Measurements from ENCODE around the gene PRX.
"Not testable (repeated sequence)": the region's sequence is repeated elsewhere in the genome, so short reads cannot be mapped to it uniquely, and the experiment has no call there.

Gene PRX

DNA sequence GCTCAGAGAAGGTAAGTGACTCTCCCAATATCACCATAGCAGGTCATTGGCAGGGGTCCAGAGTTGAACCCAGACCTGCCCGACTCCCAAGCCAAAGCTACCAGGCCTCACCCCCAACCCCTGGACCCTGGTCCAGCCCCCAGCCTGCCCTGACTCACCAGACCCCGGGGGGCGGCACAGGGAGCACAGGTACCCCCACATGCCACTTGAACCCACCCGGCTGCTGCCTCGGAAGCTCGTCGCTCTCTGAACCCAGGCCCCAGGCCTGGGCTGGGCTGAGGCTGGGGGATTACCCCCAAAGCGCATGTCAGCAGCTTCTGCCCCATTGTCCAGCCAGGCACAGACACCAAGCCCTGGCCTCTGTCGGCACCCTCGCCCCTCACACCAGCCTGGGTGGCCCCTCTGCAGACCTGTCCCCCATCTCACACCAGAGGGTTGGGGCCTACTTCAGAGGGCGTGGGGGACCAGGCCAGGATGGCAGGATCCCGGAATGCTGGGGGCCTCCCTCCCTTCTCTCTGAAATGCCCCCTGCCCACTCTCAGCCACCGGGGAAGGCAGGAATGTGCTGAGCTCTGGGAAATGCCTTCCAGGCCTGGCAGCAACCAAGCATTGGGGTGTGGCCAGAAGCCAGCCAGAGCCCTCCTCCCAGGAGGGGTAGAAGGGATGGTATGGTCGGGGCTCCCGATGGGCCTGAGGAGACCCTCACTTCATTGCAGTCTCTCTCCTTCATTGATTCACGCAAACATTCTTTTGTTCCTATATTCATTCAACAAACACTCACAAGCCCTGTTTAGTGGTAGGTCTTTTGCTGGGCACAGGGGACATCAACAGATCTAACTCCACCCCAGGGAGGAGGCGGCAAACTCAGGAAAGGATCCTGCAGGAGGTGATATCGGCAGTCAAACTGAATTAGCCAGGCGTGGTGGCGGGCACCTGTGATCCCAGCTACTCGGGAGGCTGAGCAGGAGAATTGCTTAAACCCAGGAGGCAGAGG lies 1.7 kb upstream of the PRX start:
- DNase-seq (ENCODE audit: low read depth in 3 of 3, low spot score in 1 of 3) = no peak

DNA sequence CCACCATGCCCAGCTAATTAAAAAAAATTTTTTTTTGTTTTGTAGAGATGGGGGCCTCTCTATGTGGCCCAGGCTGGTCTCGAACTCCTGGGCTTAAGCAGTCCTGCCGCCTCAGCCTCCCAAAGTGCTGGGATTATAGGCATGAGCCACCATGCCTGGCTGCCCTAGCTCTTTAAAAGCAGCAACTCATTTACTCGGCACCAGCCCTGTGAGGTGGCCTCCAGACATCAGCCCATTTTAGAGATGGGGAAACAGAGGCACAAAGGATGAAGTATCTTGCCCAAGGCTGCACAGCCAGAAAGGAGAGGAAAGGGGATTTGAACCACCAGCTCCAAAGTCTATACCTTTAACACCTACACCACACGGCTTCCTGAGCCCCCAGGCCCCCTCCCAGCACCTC lies 312 bp downstream of the PRX start:
- DNase-seq (ENCODE audit: low read depth in 3 of 3, low spot score in 1 of 3) = no peak

DNA sequence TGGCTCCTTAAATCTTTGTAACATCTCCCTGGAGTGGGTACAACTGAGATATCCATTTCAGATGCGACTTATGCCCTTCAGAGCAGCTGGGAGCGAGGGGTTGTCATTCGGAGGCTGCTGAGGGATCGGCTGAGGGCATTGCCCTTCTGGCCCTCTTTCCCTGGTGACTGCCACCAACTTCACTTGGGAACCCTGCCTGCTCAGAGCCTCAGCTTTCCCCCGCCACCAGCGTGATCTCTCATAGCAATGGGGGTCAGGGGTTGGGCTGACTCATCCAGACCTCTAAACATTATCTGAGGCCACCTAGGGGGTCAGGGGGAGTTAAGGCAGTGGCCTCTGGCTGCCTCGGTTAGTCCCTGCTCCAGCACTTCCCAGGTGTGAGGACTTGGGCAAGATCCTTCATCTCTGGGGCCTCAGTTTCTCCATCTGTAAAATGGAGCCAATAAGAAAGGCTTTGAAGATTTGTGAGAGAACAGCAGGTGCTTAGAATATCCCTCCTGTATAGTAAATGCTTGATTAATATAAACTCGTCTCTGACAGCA lies 1.1 kb downstream of the PRX start:
- DNase-seq (ENCODE audit: low read depth in 3 of 3, low spot score in 1 of 3) = no peak

DNA sequence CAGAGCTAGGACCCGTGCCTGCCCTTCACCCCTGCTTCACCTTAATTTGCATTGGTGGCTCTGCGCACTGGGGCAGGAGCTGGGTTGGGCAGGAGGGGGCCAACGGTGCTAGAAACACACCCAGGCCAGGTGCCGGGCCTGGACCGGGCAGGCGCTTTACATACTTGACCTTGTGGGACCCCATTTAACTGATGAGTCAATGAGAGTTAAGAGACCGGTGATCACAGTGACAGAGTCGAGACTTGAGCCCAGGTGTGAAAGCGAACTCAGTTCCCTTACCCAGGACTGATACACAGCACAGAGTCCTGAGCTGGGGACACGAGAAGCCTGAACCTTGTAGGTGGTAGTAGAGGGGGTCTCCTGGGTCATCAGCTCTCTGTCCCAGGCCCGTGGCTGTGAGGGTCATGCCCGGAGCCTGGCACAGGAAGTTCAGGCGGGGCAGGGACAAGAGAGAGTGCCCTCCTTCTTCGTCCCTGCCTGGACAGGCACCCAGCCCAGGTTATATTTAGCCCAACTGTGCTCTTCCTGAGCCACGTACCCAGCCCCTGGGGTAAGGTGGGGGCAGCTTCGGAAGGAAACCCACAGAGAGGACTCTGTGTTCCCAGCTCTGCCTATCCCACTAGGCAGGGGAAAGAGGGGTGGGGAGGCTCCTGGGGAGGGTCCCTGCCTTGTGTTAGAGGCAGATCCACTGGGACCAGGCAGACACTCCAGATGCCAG lies 1.9 kb downstream of the PRX start:
- no peak for DNase-seq (ENCODE audit: low read depth in 3 of 3, low spot score in 1 of 3)

DNA sequence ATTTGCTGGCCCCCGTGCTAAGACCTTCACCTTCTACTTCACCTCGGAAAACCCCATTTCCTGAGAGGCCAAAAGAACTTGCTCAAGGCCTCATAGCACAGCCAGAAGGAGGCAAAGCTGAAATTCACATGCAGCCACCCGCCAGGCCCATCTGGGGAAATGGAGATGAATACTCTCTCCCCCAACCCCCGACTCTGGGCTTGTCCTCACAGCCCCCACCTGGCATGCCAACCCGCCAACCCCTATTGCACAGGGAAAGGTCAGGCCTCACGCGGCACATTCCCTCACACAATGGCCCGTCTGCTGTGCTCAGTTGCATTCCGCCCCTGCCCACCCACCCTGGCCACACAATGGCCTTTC lies 3.2 kb downstream of the PRX start:
- DNase-seq (ENCODE audit: low read depth in 3 of 3, low spot score in 1 of 3) = no peak

DNA sequence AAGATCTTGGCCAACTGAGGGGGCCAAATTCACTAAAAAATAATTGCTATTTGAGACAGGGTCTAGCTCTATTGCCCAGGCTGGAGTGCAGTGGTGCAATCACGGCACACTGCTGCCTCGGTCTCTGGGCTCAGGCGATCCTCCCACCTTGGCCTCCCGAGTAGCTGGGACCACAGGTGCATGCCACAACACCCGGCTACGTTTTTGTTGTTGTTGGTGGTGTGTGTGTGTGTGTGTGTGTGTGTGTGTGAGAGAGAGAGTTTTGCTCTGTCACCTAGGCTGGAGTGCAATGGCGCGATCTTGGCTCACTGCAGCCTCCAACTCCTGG lies 4.6 kb downstream of the PRX start:
- not testable (repeated sequence) for DNase-seq (ENCODE audit: low read depth in 3 of 3, low spot score in 1 of 3)

DNA sequence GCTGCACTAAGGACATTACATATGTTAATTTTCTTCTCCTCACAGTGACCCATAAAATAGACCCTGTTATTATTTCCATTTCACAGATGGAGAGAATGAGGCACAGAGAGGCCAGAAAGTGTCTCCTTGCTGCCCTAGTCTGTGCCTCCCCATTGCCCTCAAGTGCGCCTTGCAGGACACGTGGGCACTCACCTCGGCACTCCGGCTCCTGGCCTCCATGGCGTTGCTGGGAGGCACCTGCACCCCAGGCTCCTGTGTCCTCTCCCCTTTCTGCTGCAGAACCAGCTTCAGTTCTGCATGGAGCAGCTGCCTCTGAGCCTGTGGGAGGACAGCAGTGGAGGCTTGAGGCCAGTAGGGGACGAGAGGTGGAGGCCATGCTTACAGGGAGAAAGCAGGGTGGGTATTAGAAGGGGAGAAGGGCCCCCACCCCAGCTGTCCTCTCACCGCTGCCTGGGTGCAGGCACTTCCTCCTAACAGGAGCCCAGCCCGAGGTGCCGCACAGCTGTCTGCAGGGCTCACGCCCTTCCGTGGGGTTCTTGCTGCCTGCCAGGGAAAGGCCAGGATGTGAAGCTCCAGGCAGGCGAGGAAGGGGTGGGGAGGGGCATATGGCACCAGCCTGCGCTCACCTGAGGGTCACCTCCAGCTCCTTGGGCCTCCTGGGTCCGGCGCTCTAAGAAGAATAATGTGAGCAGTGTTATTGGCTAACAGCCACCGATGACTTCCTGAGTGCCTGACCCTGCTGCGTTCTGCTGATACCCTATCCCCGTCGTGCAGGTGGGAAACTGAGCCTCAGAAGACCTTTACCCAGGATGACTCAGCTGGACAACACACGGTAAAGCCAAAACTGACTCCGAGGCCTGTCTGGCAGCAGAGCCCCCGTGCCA lies 5.2 kb downstream of the PRX start:
- DNase-seq (ENCODE audit: low read depth in 3 of 3, low spot score in 1 of 3) = no peak

DNA sequence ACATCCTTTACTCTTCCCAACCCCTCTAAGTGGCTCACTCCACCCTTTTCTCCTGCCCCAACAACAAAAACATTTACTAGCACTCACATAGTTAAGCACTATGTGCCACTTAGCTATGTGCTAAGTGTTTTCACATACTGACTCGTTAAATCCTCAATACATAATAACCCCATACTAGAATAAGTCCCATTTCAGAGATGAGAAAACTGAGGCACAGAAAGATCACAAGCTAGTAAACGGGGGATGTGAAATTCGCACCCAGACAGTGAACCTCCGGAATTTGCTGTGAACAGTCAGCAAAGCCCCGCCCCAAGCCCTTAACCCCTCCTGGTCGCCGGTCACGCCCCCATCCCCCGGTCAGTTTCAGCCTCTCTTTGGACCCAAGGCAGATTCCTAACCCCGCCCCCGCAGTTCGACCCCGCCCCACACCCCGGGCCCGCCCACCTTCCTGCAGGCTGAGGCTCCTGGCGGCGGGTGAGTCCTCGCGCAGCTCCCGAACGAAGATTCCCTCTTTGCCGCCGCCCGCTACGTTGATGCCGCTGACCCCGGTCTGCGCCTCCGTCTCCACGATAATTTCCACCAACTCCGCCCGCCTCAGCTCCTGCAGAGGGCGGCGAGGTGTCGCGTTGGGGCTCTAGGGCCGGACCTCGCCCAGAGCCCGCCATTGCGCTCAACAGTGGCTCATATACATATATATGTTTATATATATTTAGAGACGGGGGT lies 9.8 kb downstream of the PRX start:
- DNase-seq (ENCODE audit: low read depth in 3 of 3, low spot score in 1 of 3) = peak; percentile 29 to 53 (median 33)

DNA sequence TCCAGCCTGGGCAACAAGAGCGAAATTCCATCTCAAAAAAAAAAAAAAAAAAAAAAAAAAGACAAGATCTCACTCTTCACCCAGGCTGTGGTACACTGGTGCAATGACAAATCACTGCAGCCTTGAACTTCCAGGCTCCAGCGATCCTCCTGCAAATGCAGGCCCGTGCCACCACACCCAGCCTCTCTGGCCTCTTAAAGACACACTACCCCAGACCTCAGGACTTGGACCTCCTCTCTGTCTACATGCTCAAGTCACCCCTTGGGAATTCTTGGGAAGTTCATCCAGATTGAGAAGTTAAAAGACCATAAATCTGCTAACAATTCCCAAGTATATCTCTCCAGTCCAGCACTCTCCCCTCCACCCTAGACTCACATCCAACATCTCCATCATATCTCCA lies 12.6 kb downstream of the PRX start:
- no peak for DNase-seq (ENCODE audit: low read depth in 3 of 3, low spot score in 1 of 3)

DNA sequence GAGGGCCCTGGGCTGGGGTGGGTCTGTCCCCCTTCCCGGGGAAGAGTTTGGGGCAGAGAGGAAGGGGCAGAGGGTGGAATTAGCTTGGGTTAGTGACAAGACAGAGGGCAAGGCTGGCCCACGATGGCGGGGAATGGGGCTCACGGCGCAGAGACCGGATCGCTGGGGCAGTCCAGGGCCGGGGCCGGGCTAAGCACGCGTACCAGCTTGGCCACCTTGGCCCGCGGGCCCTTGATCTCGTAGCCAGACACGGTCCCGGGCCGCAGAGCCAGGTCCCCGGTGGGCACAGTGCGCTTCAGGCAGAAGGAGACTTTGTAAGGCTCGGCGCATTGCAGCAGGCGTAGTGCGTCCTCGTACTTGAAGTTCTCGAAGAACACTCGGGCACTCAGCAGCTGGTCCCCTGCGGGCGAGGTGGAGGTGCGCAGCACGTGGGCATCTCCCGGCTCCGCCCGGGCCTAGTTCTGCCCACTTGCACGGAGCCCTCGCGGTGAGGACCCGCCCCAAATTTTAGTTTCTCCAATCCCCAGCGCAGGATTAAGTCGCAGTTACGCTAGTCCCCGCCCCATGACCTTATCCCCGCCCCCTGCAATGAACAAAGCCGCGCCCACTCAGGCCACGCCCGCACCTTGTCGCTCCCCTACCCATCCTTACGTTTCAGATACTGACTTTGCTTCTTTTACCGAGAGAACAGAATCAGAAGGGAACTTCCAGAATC lies 14.6 kb downstream of the PRX start:
- DNase-seq (ENCODE audit: low read depth in 3 of 3, low spot score in 1 of 3) = peak; percentile 6 to 60 (median 13)

DNA sequence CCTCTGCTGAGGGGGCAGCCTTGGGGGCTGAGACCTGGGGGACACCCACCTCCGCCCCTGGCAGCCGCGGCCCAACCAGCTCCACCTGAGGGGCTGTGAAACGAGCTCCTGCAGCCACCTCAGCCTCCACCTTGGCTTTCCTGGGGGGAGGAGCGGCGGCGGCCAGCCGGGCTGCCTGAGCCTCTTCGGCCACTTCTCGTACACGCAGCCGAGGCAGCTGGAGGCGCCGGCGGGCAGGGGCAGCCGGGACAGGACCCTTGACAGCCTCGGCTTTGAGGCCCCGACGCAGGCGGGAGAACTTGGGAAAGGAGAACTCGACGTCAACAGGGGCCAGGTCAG lies 15.6 kb downstream of the PRX start:
- DNase-seq (ENCODE audit: low read depth in 3 of 3, low spot score in 1 of 3) = no peak

DNA sequence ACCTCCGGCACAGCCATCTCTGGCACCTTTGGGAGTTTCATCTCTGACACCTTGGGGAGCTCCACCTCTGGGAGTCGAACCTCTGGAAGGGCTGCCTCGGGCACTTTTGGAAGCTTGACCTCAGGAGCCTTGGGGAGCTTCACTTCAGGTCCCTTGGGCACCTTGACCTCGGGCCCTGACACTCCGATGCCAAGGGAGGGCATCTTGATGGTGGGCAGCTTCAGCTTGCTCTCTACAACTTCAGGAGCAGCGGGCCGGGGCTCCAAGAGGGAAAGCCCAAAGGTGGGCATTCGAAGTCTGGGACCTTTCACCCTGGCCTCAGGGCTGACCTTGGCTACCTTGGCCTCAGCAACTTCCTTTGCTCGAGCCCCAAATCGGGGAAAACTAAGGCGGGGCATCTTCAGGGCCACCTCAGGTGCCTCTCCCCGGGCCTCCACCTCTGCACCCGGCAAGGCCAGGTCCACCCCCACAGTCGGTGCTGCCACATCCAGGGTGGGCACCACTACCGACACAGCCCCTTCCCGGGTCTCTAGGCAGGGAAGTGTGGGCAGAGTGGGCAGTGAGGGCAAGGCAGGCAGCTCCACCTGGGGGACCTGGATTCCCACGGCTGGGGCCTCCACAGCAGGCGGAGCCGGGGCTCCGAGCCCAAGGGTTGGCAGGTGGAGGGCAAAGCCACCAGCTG lies 16.2 kb downstream of the PRX start:
- DNase-seq (ENCODE audit: low read depth in 3 of 3, low spot score in 1 of 3) = no peak

DNA sequence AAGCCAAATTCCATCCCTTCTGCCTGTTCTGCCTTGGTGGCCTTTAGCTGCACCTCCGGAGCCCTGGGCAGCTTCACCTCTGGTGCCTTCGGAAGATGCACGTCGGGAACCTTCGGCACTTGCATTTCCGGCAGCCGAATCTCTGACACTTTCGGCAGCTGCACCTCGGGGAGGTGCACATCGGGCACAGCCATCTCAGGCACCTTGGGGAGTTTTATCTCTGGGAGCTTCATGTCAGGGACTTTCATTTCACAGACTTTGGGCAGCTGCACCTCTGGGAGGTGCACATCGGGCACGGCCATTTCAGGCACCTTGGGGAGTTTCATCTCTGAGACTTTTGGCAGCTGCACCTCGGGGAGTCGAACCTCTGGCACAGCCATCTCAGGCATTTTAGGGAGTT lies 17.2 kb downstream of the PRX start:
- DNase-seq (ENCODE audit: low read depth in 3 of 3, low spot score in 1 of 3) = no peak

DNA sequence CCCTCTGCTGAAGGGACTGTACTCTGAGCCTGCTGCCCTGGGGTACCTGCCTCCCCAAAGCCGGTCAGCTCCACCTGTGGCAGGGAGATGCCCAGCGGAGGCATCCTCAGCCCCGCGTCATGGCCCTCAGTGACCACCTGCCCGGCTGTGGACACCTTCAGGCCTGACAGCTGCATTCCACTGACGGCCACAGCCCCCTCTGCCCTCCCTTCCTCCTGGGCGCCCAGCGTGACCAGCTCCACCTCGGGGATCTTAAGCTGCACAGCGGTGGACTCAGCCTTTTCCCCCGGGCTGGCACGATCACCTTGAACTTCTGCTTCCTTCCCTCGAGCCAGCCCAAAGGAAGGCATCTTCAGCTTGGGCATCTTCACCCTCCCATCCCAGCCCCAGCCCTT lies 18.4 kb downstream of the PRX start:
- no peak for DNase-seq (ENCODE audit: low read depth in 3 of 3, low spot score in 1 of 3)

DNA sequence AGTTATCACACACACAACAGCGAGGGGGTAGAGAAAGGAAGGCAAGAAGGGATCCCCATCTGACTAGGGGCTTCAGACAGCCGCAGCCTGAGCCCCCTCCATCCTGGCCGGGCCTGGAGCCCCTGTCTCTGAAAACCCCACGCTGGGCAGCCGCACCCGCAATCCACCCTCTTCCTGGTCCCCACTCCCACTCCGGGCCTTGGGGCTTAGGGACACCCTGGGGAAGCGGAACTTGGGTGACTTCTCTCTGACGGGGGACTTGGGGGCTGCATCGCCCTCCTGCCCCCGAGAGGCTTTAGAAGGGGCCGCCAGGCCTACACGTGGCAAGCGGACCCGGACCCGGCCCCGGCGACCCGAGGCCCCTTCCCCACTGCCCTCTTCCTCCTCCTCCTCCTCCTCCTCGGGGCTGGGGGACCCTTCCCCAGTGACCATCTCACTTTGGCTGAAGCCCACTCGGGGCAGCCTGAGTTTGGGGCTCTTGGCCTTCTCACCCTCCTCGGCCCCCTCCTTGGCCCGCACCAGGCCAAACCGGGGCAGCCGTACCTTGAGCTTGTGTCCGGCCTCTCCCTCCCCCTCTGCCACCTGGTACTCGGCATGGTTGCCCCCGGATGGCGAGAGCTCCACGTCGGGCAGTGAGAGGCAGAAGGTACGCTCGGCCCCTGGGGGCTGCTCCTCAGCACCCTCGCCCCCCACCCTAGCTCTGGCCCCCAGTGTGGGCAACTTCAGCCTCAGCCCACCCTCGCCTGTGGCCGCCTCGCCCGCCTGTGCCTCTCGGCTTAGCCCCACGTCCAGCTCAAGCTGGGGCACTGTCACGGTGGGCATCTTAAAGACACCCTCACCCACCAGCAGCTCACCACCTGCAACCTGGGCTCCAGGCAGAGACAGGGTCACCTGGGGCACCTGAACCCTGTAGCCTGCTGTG lies 19.0 kb downstream of the PRX start:
- DNase-seq (ENCODE audit: low read depth in 3 of 3, low spot score in 1 of 3) = no peak

DNA sequence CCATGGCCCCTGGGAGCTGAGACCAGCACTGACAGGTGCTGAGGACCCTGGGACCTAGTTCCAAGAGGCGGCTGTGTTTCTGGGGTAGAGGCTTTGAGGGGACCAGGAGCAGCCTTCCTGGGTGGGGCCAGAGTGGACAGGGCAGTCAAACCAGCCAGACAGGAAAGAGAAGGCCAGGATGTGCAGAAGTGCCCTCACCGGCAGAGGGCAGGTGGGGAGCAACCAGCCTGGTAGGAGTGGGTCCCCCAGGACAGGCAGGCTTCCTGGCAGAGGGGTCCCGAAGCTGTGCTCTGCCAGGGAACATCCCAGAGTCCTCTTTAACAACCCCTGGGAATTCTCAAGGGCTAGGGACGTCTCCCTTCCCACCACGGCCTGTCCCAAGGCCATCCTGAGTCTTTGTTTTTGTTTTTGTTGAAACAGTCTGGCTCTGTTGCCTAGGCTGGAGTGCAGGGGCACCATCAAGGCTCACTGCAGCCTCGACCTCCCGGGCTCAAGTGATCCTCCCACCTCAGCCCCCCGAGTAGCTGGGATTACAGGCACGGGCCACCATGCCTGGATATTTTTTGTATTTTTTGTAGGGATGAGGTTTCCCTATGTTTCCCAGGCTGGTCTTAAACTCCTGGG lies 20.2 kb downstream of the PRX start:
- DNase-seq (ENCODE audit: low read depth in 3 of 3, low spot score in 1 of 3) = no peak

DNA sequence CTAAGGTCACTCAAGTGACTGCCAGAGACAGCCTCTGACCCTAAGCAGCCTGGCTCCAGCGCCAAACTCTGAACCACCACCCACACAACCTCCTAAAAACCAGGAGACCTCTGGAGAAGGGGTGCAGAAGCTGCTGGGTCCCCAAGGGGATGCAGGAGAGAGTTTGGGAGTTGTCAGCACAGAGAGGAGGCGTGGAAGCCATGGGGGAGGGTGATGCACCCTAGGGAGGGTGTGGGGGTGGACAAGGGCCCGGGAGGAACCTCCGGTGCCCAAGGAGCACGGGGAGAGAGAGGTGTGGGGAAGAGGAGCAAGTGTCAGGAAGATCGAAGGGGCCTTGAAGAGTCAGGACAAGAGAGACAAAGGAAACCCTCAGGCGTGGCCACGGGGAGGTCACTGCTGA lies 21.1 kb downstream of the PRX start:
- no peak for DNase-seq (ENCODE audit: low read depth in 3 of 3, low spot score in 1 of 3)

DNA sequence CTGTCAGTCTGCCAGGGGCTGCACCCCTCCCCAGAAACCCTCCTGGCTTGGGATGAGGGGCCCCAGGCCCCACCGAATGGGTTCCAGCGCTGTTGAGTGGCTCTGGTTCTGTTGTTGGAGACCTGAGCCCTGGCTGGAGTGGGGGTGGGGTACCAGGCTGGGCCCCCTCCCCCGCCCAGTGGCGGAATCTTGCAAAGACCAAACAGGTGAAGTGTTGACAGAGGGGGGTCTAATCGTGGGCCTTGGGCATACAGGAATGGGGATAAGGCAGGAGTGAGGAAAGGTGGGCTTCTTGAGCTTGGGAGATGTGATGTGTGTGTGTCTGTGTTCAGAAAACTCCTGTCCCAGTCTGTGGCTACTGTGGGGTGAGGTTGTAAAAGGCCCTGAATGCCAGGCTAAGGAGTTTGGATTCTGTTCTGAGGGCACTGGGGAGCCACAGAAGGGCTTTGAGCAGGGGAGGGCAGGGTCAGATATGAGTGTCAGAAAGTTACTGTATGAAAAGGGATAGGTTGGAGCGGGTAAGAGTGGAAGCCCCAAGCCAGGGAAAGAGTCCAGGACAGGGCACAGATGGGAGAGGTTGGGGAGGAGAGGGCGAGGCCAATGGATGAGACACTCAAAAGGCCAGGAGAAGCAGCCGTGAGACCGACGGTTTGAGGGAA lies 23.0 kb downstream of the PRX start, which contains the start of gene HIPK4:
HIPK4 (minus strand) TSS at position 98 of the 659 bp plus-strand sequence. CDS start 279 bp downstream, outside the sequence.
- no peak for DNase-seq (ENCODE audit: low read depth in 3 of 3, low spot score in 1 of 3)
